Neural progenitor cell (in vitro differentiated cells): Measurements from ENCODE around the gene SATB1.

ENCODE experiments used
- EZH2 ChIP-seq: fragments of 200-600 bp; sonication (generic); IDR thresholded peaks from 2 replicates; pipeline ENCODE4 v1.6.1; 2017; ENCODE audit warnings: antibody characterized with exemption, mild to moderate bottlenecking, moderate library complexity
- EZH2phosphoT487 ChIP-seq: fragments of 200-600 bp; sonication (generic); IDR thresholded peaks from 2 replicates; pipeline ENCODE4 v1.6.1; 2017; ENCODE audit warnings: antibody characterized with exemption
- TF ChIP-seq, protein P1 (sequence below): fragments of 200-600 bp; sonication (generic); IDR thresholded peaks from 2 replicates; pipeline ENCODE4 v1.5.1; 2017; ENCODE audit warnings: antibody characterized with exemption, mild to moderate bottlenecking

DNA sequence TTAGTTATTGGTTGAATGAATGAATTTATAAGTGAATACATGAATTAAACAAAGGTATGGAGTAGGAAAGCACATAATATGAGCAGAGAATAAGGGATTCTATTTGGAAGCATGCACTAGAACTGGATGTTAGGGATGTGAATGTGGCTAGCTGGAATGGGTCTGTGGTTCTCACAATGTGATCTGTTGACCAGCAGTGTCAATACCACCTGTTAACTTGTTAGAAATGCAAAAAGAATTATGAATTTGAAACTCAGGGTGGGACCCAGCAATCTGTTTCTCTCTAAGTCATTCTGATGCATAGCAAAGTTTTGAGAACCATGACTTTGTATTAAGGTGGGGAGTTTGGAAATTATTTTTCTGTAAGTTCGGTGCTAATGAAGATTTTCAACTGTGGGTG lies 41.0 kb upstream of the SATB1 start:
- no peak for TF ChIP-seq EZH2phosphoT487
- TF ChIP-seq, protein P1, sequence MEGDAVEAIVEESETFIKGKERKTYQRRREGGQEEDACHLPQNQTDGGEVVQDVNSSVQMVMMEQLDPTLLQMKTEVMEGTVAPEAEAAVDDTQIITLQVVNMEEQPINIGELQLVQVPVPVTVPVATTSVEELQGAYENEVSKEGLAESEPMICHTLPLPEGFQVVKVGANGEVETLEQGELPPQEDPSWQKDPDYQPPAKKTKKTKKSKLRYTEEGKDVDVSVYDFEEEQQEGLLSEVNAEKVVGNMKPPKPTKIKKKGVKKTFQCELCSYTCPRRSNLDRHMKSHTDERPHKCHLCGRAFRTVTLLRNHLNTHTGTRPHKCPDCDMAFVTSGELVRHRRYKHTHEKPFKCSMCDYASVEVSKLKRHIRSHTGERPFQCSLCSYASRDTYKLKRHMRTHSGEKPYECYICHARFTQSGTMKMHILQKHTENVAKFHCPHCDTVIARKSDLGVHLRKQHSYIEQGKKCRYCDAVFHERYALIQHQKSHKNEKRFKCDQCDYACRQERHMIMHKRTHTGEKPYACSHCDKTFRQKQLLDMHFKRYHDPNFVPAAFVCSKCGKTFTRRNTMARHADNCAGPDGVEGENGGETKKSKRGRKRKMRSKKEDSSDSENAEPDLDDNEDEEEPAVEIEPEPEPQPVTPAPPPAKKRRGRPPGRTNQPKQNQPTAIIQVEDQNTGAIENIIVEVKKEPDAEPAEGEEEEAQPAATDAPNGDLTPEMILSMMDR = no peak
- no peak for TF ChIP-seq EZH2
